ENCODE measurements around the gene IL20RB.

IL20RB gene

DNA sequence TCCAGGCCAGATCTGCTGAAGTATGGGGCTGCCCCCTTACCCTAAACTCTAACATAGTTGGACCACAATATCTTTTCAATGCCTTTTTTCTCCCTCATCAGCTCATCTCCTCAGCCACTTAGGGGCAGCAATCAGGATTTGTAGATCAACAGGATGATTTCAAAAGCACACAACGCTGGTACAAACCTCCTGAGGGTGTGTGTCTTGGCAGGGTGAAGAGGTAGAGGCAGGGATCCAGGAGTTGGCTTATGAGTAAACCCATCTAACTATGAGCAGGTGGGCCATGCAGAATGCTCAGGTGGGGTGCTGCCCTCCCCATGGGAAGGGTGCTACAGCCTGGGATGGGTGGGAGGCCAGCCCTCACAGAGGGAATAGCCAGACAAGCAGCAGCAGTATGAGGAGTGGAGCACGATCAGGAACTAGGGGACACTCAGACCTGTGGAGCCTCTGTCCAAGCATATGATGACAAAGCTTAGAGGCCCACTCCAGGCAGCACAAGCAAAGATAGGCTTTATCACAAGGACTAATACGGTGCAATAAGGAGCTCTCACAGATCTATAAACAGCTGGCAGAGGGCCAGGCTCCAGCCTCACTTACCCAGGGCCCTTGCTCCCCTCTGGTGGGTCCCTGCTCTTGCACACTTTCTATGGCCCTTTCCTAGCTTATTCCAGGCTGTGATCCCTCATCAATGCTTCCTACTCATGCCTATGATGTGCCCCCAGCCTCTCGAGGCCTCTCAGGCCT lies 32.2 kb downstream of the IL20RB start:
- POLR2A ChIA-PET, result no interaction called here
- TF ChIP-seq ZBTB21 (tag by site-specific recombination; IDR thresholded peaks at IDR 0.05), result no peak
- TF ChIP-seq HOXD13 (CRISPR knock-in tag; IDR thresholded peaks at IDR 0.05; ENCODE audit: borderline replicate concordance), result no peak
- TF ChIP-seq ZNF138 (tag by site-specific recombination; IDR thresholded peaks at IDR 0.05; ENCODE audit: borderline replicate concordance), result no peak
- no peak for TF ChIP-seq PRDM1 (tag by site-specific recombination; IDR thresholded peaks at IDR 0.05)
- no peak for TF ChIP-seq SCRT2 (tag by site-specific recombination; IDR thresholded peaks at IDR 0.05)
- TF ChIP-seq, protein P1, sequence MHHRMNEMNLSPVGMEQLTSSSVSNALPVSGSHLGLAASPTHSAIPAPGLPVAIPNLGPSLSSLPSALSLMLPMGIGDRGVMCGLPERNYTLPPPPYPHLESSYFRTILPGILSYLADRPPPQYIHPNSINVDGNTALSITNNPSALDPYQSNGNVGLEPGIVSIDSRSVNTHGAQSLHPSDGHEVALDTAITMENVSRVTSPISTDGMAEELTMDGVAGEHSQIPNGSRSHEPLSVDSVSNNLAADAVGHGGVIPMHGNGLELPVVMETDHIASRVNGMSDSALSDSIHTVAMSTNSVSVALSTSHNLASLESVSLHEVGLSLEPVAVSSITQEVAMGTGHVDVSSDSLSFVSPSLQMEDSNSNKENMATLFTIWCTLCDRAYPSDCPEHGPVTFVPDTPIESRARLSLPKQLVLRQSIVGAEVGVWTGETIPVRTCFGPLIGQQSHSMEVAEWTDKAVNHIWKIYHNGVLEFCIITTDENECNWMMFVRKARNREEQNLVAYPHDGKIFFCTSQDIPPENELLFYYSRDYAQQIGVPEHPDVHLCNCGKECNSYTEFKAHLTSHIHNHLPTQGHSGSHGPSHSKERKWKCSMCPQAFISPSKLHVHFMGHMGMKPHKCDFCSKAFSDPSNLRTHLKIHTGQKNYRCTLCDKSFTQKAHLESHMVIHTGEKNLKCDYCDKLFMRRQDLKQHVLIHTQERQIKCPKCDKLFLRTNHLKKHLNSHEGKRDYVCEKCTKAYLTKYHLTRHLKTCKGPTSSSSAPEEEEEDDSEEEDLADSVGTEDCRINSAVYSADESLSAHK (tag by site-specific recombination; IDR thresholded peaks at IDR 0.05), result no peak
- no peak for TF ChIP-seq ZNF404 (tag by site-specific recombination; IDR thresholded peaks at IDR 0.05)
- TF ChIP-seq, protein P2, sequence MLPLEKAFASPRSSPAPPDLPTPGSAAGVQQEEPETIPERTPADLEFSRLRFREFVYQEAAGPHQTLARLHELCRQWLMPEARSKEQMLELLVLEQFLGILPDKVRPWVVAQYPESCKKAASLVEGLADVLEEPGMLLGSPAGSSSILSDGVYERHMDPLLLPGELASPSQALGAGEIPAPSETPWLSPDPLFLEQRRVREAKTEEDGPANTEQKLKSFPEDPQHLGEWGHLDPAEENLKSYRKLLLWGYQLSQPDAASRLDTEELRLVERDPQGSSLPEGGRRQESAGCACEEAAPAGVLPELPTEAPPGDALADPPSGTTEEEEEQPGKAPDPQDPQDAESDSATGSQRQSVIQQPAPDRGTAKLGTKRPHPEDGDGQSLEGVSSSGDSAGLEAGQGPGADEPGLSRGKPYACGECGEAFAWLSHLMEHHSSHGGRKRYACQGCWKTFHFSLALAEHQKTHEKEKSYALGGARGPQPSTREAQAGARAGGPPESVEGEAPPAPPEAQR (tag by site-specific recombination; IDR thresholded peaks at IDR 0.05), result no peak
- no peak for TF ChIP-seq ZSCAN16 (tag by site-specific recombination; IDR thresholded peaks at IDR 0.05)
- TF ChIP-seq, protein P3, sequence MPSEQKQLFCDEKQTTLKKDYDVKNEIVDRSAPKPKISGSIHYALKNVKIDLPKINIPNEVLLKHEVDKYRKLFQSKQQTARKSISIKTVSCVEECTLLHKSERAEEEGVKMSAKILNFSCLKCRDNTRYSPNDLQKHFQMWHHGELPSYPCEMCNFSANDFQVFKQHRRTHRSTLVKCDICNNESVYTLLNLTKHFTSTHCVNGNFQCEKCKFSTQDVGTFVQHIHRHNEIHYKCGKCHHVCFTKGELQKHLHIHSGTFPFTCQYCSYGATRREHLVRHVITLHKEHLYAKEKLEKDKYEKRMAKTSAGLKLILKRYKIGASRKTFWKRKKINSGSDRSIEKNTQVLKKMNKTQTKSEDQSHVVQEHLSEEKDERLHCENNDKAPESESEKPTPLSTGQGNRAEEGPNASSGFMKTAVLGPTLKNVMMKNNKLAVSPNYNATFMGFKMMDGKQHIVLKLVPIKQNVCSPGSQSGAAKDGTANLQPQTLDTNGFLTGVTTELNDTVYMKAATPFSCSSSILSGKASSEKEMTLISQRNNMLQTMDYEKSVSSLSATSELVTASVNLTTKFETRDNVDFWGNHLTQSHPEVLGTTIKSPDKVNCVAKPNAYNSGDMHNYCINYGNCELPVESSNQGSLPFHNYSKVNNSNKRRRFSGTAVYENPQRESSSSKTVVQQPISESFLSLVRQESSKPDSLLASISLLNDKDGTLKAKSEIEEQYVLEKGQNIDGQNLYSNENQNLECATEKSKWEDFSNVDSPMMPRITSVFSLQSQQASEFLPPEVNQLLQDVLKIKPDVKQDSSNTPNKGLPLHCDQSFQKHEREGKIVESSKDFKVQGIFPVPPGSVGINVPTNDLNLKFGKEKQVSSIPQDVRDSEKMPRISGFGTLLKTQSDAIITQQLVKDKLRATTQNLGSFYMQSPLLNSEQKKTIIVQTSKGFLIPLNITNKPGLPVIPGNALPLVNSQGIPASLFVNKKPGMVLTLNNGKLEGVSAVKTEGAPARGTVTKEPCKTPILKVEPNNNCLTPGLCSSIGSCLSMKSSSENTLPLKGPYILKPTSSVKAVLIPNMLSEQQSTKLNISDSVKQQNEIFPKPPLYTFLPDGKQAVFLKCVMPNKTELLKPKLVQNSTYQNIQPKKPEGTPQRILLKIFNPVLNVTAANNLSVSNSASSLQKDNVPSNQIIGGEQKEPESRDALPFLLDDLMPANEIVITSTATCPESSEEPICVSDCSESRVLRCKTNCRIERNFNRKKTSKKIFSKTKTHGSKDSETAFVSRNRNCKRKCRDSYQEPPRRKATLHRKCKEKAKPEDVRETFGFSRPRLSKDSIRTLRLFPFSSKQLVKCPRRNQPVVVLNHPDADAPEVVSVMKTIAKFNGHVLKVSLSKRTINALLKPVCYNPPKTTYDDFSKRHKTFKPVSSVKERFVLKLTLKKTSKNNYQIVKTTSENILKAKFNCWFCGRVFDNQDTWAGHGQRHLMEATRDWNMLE (tag by site-specific recombination; conservative IDR thresholded peaks at IDR 0.05; ENCODE audit: low read depth), result no peak
- TF ChIP-seq ZNF610 (tag by site-specific recombination; IDR thresholded peaks at IDR 0.05; ENCODE audit: borderline replicate concordance), result no peak
- TF ChIP-seq ZNF248 (tag by site-specific recombination; IDR thresholded peaks at IDR 0.05), result no peak
- TF ChIP-seq ZNF19 (tag by site-specific recombination; IDR thresholded peaks at IDR 0.05; ENCODE audit: low read depth), result no peak
- no peak for TF ChIP-seq ZNF529 (tag by site-specific recombination; IDR thresholded peaks at IDR 0.05; ENCODE audit: insufficient replicate concordance)
- no peak for TF ChIP-seq ZFP69B (tag by site-specific recombination; IDR thresholded peaks at IDR 0.05)
- no peak for TF ChIP-seq ZNF785 (tag by site-specific recombination; IDR thresholded peaks at IDR 0.05)
- TF ChIP-seq, protein P4, sequence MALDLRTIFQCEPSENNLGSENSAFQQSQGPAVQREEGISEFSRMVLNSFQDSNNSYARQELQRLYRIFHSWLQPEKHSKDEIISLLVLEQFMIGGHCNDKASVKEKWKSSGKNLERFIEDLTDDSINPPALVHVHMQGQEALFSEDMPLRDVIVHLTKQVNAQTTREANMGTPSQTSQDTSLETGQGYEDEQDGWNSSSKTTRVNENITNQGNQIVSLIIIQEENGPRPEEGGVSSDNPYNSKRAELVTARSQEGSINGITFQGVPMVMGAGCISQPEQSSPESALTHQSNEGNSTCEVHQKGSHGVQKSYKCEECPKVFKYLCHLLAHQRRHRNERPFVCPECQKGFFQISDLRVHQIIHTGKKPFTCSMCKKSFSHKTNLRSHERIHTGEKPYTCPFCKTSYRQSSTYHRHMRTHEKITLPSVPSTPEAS (tag by site-specific recombination; IDR thresholded peaks at IDR 0.05), result no peak
- TF ChIP-seq, protein P5, sequence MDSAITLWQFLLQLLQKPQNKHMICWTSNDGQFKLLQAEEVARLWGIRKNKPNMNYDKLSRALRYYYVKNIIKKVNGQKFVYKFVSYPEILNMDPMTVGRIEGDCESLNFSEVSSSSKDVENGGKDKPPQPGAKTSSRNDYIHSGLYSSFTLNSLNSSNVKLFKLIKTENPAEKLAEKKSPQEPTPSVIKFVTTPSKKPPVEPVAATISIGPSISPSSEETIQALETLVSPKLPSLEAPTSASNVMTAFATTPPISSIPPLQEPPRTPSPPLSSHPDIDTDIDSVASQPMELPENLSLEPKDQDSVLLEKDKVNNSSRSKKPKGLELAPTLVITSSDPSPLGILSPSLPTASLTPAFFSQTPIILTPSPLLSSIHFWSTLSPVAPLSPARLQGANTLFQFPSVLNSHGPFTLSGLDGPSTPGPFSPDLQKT (IDR thresholded peaks at IDR 0.05; ENCODE audit: borderline replicate concordance, low read depth, low read length), result no peak
- TF ChIP-seq, protein P6, sequence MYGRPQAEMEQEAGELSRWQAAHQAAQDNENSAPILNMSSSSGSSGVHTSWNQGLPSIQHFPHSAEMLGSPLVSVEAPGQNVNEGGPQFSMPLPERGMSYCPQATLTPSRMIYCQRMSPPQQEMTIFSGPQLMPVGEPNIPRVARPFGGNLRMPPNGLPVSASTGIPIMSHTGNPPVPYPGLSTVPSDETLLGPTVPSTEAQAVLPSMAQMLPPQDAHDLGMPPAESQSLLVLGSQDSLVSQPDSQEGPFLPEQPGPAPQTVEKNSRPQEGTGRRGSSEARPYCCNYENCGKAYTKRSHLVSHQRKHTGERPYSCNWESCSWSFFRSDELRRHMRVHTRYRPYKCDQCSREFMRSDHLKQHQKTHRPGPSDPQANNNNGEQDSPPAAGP (tag by site-specific recombination; IDR thresholded peaks at IDR 0.05), result no peak

More for the DNA sequence above, 32.2 kb downstream of the IL20RB start:
- Histone ChIP-seq H3K4me1 (ENCODE audit: control insufficient read depth, insufficient read depth, low read length) (no peaks in the 10 kb centered on the region), H3K9me3 (ENCODE audit: control insufficient read depth, insufficient read depth, low read depth, low read length) (no peaks in the 10 kb centered on the region), H3K4me3 (ENCODE audit: low read depth, low read length) (no peak overlapping the region), H3K36me3 (ENCODE audit: control insufficient read depth in 2 of 2, insufficient read depth in 1 of 2, low read length in 2 of 2) (no peaks in the 10 kb centered on the region), H3K27ac (ENCODE audit: extremely low read depth, low read depth, low read length) (no peak overlapping the region)
- CTCF ChIA-PET, result no interaction called here

Measured in HEK293 (cell line).